Astrocyte (in vitro differentiated cells and primary cell): ENCODE results near the gene CEP131. TPM values are rescaled to one million over a fixed set of nuclear protein-coding genes. Genes with fewer than 3 reads are reported as not detected.

Experiments used
- DNase-seq: peaks from one replicate; pipeline ENCODE4 v3.0.0-alpha.2; 2010; ENCODE audit warnings: low read depth
- FAIRE-seq: peaks from 2 replicates; lab custom pipeline; 2011; peaks lifted over from hg19 to GRCh38; lab: Jason Lieb, UNC
- H2AFZ ChIP-seq: 2 replicates; pipeline ENCODE4 v1.6.0; 2012; ENCODE audit warnings: low read depth, low read length, inconsistent platforms
- H3K27ac ChIP-seq: 2 replicates; pipeline ENCODE4 v1.5.1; 2011; ENCODE audit warnings: low read depth, low read length, inconsistent platforms
- H3K27me3 ChIP-seq: 2 replicates; pipeline ENCODE4 v1.6.0; 2011; ENCODE audit warnings: low read length, inconsistent platforms; ENCODE audit not compliant: insufficient read depth
- H3K36me3 ChIP-seq: 2 replicates; pipeline ENCODE4 v1.5.1; 2011; ENCODE audit warnings: low read length, inconsistent platforms; ENCODE audit not compliant: insufficient read depth
- H3K4me1 ChIP-seq: 2 replicates; pipeline ENCODE4 v1.5.1; 2011; ENCODE audit warnings: low read length, inconsistent platforms; ENCODE audit not compliant: insufficient read depth
- H3K4me2 ChIP-seq: 2 replicates; pipeline ENCODE4 v1.6.0; 2012; ENCODE audit warnings: low read length, inconsistent platforms
- H3K4me3 ChIP-seq: 2 replicates; pipeline ENCODE4 v1.5.1; 2011; ENCODE audit warnings: low read depth, mild to moderate bottlenecking, low read length, inconsistent platforms; ENCODE audit not compliant: insufficient read depth
- H3K79me2 ChIP-seq: 2 replicates; pipeline ENCODE4 v1.6.0; 2012; ENCODE audit warnings: mild to moderate bottlenecking, low read length, inconsistent platforms; ENCODE audit not compliant: insufficient read depth
- H3K9ac ChIP-seq: 2 replicates; pipeline ENCODE4 v1.6.0; 2012; ENCODE audit warnings: mild to moderate bottlenecking, low read length, inconsistent platforms
- H3K9me3 ChIP-seq: 2 replicates; pipeline ENCODE4 v1.5.1; 2012; ENCODE audit warnings: low read depth, mild to moderate bottlenecking, low read length, inconsistent platforms; ENCODE audit not compliant: insufficient read depth
- H4K20me1 ChIP-seq: 2 replicates; pipeline ENCODE4 v1.6.0; 2012; ENCODE audit warnings: low read length, inconsistent platforms; ENCODE audit not compliant: insufficient read depth
- H3K27ac Mint-ChIP-seq: one replicate; pipeline ENCODE4 v1.8.0; 2021; ENCODE audit warnings: mild to moderate bottlenecking, mixed read lengths; ENCODE audit not compliant: unreplicated experiment
- H3K27me3 Mint-ChIP-seq: one replicate; pipeline ENCODE4 v1.8.0; 2021; ENCODE audit warnings: low read depth, mixed read lengths; ENCODE audit not compliant: unreplicated experiment
- H3K36me3 Mint-ChIP-seq: one replicate; pipeline ENCODE4 v1.8.0; 2021; ENCODE audit warnings: low read depth, mixed read lengths; ENCODE audit not compliant: unreplicated experiment
- H3K4me1 Mint-ChIP-seq: one replicate; pipeline ENCODE4 v1.8.0; 2021; ENCODE audit warnings: low read depth, mixed read lengths; ENCODE audit not compliant: unreplicated experiment
- H3K4me3 Mint-ChIP-seq: one replicate; pipeline ENCODE4 v1.8.0; 2021; ENCODE audit warnings: mild to moderate bottlenecking, moderate library complexity, mixed read lengths; ENCODE audit not compliant: unreplicated experiment
- H3K9me3 Mint-ChIP-seq: one replicate; pipeline ENCODE4 v1.8.0; 2021; ENCODE audit warnings: mild to moderate bottlenecking, mixed read lengths; ENCODE audit not compliant: unreplicated experiment
- CTCF ChIP-seq: IDR thresholded peaks from 2 replicates; pipeline ENCODE4 v1.5.1; 2011; ENCODE audit warnings: low read depth, mild to moderate bottlenecking, inconsistent platforms, low read length, moderate library complexity; ENCODE audit not compliant: insufficient read depth
- EZH2 ChIP-seq: IDR thresholded peaks from 2 replicates; pipeline ENCODE4 v1.6.1; 2012; ENCODE audit warnings: mild to moderate bottlenecking, low read length, inconsistent platforms; ENCODE audit not compliant: insufficient read depth
- total RNA-seq: library from RNA; stranded (reverse); gene quantifications from 2 replicates; pipeline ENCODE4 v1.2.1, GENCODE V29; 2021

Gene CEP131
- total RNA-seq, 1 donor from 2014 or later = 5.8 TPM

GRCh38 chr17:81194941-81195901 is 27.5 kb downstream of the CEP131 start:
- Histone ChIP-seq H3K9me3 (no peaks in the 10 kb centered on the region), H3K36me3 (no peaks in the 10 kb centered on the region), H3K4me3 (no peak overlapping the region), H3K9ac (no peak overlapping the region), H3K4me1 (no peaks in the 10 kb centered on the region), H3K27ac (no peak overlapping the region), H3K27me3 (no peaks in the 10 kb centered on the region), H3K4me2 (no peak overlapping the region), H2AFZ (no peak overlapping the region), H3K79me2 (no peaks in the 10 kb centered on the region), H4K20me1 (no peaks in the 10 kb centered on the region)
- peaks cover 3% of the 10 kb centered on the region for H3K36me3 Mint-ChIP-seq
- no peak overlapping the region for H3K4me3 Mint-ChIP-seq
- no peak for DNase-seq
- no peaks in the 10 kb centered on the region for H3K4me1 Mint-ChIP-seq
- H3K9me3 Mint-ChIP-seq = no peaks in the 10 kb centered on the region
- FAIRE-seq = no peak
- TF ChIP-seq EZH2 = no peak
- TF ChIP-seq CTCF = no peak
- H3K27me3 Mint-ChIP-seq = no peaks in the 10 kb centered on the region
- H3K27ac Mint-ChIP-seq = no peak overlapping the region

- no peak overlapping the region for H3K27ac Mint-ChIP-seq
- H4K20me1 ChIP-seq = no peaks in the 10 kb centered on the region
- H3K27me3 Mint-ChIP-seq = no peaks in the 10 kb centered on the region
- H3K27ac ChIP-seq = no peak overlapping the region
- TF ChIP-seq CTCF = no peak
- TF ChIP-seq EZH2 = no peak
- H2AFZ ChIP-seq = no peak overlapping the region
- H3K27me3 ChIP-seq = no peaks in the 10 kb centered on the region
- no peak overlapping the region for H3K4me2 ChIP-seq
- no peaks in the 10 kb centered on the region for H3K36me3 ChIP-seq
- H3K79me2 ChIP-seq = no peaks in the 10 kb centered on the region
- DNase-seq (no peak), FAIRE-seq (no peak)
- no peak overlapping the region for H3K9ac ChIP-seq
- H3K9me3 ChIP-seq = no peaks in the 10 kb centered on the region
- no peaks in the 10 kb centered on the region for H3K9me3 Mint-ChIP-seq
- H3K4me3 Mint-ChIP-seq = no peak overlapping the region
- H3K36me3 Mint-ChIP-seq = peaks cover 3% of the 10 kb centered on the region
- no peaks in the 10 kb centered on the region for H3K4me1 ChIP-seq
- no peak overlapping the region for H3K4me3 ChIP-seq
- H3K4me1 Mint-ChIP-seq = no peaks in the 10 kb centered on the region
These were observed 28.5 kb downstream of the CEP131 start for GRCh38 chr17:81194225-81194760.
